Activated T-helper 9 cell treated with anti-CD3 and anti-CD28 coated beads, Interleukin-2, amount 50 U/mL, for 16 hours (primary cell): Measurements from ENCODE around the gene GABARAPL2.
"Not testable (repeated sequence)": the region's sequence is repeated elsewhere in the genome, so short reads cannot be mapped to it uniquely, and the experiment has no call there.

Source experiments
- DNase-seq: peaks from one replicate; pipeline ENCODE4 v3.0.0-alpha.2; 2020; ENCODE audit warnings: low read depth

GABARAPL2 gene

DNA sequence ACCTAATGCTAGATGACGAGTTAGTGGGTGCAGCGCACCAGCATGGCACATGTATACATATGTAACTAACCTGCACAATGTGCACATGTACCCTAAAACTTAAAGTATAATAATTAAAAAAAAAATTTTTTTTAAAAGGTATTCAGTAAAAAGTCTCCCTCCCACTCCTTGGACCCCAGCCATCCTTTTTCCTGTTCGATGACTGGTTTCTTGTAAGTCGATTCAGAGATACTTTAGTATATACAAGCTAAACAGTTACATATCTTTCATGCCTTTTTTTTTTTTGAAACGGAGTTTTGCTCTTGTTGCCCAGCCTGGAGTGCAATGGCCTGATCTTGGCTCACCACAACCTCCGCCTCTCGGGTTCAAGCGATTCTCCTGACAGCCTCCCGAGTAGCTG is 25.7 kb downstream of the GABARAPL2 start:
- DNase-seq = not testable (repeated sequence)

DNA sequence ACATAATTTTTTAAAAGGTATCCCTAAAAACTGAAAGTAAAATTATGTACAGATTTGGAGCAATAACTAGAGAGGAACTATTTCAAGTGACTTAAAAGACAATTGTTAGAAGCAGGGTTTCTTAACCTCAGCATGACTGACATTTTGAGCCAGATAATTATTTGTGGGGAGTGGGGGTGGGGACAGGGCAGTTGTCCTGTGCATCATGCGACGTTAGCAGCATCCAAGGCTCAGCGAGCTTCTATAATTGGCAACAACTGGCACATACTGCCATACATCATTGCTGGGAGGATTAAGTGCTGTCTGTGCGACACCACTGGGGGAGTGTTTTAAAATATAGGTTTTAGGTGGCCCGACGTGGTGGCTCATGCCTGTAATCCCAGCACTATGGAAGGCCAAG is 27.1 kb downstream of the GABARAPL2 start:
- DNase-seq = no peak

DNA sequence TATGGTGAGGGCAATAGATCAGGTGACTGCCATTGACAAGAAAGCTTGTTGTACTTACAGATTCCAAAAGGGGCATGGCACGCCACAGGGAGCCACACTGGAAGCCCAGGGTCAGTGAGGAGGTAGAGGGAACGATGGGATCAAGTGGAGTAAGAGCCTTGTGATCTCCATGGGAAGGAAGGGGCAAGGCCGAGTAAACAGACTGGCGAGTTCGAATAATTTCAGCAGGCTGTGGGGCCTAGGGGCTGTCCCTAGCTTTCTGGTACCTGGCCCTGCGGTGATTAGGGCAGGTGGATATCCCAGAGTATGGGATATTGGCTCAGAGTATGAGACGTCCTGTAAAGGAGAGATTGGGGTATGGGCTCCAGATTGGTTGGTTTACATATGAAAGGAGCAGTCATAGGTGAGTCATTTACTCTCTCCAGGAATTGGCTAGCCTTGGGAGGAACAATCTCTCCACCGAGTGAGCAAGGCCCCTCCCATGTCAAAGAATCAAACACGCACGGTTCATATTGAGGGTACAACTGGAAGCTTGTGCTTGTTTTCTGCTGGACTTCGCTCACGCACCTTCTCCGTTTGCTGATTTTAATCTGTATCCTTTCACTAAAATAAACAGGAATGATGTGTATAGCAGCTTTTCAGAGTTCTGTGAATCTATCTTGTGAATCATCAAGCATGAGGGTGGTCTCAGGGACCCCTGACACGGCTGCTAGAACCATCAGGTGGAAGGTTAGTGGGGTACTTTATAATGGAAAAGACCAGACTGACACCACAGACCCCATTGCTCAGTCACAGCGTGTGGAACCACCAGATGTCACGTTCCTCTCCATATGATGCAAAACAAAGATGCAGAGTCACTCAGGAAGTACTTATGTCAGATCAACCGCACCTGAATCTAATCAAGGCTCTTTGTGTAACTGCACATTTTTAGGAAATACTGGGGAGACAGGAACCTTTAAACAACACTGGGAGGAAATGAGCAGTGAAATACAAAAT is 27.9 kb downstream of the GABARAPL2 start:
- no peak for DNase-seq

DNA sequence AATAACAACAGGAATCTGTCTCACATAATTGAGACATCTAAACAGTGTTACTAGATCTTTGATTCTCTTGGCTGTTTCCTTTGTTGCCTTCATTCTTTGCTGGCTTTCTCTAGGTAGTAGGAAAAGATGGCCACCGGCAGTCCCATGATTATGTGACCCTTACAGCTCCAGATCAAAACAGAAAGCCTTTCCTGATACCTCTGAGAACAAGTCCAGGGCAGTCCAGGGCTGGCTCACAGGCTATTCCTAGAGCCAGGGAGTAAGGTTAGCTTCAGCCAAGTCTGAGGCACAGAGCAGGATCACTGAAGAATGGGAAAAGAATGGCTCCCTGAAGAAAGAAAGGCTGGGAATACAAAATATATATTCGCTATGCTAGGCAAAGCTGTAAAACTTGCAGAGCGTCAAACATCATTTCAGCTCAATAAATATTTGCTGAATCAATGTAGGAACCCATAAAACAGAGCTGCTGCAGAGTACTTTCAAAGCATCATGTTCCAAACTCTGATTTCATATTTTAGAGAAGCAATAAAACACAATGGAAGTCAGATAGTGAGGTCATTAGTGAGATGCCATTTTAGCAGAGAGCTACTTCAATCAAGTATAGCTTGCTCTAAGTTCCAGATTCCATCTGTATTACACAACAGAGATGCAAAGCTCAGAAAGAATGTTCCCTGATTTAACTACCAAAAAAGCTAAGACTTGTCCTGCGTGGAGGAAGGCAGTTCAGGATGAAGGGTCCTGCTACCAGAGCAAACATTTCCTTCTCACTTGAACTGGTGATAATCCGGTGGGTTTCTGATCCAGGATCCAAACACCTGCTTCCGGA is 33.5 kb downstream of the GABARAPL2 start:
- DNase-seq = no peak

DNA sequence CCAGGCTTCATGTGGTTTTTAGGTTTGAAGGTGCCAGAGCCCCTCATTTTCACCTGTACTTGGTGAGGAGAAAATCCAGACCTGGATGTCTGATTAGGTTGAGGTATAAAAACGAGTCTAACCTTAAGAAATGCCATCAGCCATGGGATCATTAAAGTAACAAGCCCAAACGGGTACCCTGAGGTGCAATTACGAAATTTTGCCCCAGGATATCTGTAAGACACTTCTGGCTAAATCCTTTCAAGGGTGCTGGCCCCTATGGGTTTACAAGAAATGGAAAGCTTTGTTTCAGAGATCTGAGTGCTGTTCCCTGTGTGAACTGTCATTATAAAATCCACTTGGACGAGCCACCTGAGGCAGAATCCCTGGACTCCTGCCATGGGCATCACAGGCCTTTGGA is 37.1 kb downstream of the GABARAPL2 start:
- DNase-seq = no peak

DNA sequence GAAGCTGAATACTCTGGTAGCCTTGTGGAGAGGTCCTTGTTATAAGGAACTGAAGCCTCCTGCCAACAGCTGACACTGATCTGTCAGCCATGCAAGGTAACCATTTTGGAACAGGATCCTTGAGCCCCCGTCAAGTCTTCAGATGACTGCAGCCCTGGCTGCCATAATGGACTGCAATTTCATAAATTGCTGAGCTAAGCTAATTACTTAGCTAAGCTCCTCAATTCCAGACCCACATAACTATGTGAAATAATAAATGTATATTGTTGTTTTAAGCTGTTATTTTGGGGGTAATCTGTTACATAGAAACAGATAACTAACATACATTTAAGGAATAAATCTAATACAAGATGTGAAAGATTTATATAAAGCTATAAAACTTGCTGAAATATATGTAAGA is 40.3 kb downstream of the GABARAPL2 start:
- DNase-seq = no peak

DNA sequence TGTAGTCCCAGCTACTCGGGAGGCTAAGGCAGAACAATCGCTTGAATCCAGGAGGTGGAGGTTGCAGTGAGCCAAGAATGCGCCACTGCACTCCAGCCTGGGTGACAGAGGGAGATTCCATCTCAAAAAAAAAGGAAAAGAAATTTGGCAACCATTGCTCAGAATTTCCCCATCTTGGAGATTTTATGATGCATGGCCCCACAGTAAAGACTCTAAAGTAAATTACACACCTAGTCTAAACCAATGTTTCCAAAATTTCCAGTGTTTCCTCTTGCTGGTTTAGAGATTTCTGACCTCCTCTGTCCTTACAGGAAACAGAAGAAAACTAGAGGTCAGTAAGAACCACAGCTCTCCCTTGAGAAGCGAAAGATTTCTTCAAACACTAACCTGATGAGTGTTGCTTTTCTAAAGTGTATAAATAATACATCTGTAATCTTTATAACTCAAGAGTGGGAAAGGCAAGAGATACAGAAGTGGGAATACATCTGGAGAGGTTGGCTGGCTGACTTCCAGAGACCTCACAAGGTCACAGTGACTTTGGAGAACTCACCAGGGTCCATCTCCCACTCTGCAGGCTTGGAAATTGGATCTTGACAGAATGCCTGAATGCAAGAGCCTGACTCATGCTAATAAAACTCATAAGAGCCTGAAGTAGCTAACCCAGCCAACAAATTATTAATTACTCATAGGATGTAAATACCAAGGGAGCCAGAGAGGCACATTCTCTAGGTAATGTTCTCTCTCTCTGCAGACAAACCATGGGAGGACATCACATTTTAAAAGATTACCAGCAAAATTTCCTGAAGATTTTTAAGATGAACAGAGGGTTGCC is 48.1 kb downstream of the GABARAPL2 start:
- no peak for DNase-seq

DNA sequence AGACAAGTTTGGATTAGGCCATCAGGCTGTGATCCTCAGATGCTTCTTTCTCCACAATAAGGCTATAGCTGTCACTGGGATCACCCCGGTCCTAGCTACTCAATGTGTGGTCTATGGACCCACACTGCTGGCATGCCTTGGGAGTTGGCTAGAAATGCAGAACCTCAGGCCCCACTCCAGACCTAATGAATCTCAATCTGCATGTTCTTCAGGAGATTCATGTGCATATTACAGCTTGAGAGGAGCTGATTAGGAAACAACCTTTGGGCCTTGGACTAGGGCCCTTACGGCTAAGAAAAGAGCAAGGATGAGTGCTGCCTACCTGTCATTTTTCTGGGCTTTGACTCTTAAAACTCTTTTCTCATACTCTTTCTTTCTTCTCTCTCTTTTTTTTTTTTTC is 49.4 kb downstream of the GABARAPL2 start:
- no peak for DNase-seq

DNA sequence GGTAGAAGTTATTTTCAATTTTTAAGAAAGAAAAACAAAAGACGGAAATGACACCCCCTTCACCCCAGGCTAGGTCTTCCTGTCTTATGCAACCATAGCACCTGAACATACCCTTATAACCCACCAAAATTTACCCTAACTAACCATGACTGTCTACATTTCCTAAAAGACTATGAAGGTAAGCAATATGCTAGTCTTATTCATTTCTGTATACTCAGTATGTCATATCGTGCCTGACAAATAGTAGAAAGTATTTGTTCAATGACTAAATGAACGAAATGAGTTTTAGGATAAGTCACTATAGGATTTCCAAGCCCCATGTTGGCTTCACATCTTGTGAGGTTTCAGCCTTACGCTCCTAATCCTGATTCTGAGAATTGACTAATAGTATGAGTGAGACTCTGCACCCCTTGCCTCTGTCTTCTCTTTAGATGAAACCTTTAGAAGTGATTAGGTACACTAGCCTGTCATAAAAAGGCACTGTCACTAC is 50.4 kb downstream of the GABARAPL2 start:
- DNase-seq = no peak

DNA sequence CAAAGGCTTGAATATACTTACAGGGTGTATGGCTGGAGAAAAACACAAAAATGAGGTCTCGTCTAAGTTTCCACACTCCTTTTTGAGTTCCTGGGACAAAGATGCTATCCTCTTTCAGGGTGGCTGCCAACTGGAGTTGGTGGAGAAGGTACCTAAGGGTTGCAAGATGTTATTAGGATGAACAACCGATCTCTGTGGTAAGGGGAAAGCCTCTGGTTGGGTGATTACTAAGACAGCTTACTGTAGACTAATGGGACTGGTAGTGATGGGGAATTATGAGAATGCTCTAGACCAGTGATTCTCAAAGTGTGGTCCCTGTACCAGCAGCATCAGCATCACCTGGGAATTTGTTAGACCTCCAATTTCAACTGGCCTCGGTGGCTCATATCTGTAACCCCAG is 50.9 kb downstream of the GABARAPL2 start:
- DNase-seq = no peak

DNA sequence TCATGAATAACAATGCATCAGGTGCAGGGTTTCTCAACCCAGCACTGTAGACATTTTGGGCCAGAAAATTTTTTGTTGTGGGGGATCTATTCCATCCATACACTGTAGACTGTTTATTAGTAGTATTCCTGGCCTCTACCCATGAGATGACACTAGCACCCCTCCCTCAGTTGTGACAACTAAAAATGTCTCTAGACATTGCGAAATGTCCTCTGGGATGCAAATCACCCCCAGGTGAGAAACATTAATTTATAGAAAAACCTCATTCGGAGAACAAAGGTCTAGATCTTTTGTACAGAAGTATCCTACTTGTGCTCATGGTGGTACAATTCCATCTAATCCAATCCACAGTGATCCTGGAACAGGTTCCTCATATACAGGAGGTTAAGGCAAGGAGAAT is 52.6 kb downstream of the GABARAPL2 start:
- DNase-seq = no peak

DNA sequence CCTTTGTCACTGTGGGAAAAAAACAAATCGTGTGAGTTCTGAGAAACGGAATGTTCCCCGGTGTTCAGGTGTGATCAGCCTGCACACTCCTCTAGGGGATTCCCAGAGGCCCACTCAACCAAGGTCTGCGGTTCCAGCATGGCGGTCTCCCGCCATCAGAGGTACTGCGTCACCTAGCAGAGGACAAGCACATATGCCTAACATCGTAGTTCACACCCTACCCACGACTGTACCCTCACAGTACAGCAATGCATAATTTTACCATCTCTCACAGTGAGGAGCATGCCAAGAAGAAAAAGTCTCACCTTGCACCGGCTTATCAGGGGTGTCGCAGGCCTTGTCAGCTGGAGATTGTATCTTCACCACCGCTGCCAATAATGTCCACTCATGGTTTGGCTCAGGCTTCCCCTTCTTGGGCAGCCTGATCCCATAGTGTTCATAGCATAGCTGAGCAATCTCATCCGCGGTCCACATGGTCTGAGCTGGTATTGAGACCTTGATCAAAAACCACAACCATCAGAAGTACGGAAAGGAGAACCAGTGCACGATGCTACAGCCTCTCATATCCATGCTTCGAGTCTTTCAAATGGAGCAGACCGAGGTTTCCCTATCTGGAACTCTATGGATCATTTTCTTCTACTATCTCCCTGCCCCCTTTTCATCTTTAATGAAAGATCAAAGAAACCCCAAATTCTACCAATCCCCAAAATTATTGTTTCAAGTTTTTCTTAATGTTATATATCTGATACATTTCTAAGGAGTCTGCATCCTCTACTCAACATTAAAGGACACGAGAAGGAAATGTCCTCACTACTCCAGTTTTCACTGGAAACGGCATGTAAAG is 54.4 kb downstream of the GABARAPL2 start:
- DNase-seq = peak; percentile 48

DNA sequence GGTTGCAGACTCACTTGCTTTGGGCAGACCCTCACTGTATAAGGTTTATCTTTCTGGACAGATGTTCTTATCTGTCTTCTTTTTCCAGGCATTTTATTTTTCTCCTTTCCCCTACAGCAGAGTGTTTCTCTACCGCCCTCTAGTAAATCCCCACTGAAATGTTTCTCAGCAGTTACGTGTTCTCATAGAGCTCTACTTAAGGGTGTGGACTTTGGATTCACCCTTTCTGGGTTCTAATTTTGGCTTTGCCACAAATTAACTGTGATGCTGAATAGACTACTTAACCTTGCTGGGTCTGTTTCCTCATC is 54.9 kb downstream of the GABARAPL2 start:
- no peak for DNase-seq

DNA sequence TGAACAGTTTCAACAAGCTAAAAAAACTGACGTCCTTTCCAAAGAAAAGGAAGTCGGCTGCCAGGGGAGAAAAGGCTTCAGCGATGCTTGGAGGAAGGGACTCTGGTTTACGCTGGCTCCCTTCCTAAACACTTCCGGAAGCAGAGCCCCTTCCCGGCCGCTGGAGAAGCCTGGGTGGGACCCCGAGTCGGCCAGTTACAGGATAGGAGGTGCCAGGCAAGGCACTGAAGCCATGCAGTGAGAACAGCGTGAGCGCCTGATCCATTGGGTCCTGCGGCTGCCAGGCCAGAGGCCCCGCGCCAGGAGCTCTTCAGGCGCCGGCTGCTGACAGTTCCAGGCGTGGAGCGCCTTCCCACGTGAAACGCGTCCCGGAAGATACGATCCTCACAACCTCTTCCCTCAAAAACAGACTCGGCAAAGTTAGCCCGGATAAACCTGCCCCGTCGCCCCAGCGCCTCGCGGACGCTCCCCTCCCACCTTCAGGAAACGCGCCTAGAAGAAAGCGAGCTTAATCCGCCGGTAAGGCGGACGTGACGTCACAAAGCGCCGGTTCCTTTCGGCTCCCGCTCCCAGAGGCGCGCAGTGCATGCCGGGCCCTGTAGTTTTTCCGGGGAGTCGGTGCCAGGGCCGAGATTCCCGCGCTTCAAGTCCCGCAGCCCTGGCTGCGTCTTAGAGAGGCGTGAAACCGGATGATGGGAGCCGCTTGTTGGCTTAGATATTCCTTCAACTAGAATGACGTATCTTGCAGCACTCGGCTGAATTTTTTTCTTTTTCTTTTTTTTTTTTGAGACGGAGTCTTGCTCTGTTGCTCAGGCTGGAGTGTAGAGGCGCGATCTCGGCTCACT is 56.8 kb downstream of the GABARAPL2 start, which contains the start of gene ADAT1:
ADAT1 (minus strand) TSS at position 521 of the 845 bp plus-strand sequence. CDS start 2,482 bp downstream, outside the sequence.
- peak; percentile 97 for DNase-seq

DNA sequence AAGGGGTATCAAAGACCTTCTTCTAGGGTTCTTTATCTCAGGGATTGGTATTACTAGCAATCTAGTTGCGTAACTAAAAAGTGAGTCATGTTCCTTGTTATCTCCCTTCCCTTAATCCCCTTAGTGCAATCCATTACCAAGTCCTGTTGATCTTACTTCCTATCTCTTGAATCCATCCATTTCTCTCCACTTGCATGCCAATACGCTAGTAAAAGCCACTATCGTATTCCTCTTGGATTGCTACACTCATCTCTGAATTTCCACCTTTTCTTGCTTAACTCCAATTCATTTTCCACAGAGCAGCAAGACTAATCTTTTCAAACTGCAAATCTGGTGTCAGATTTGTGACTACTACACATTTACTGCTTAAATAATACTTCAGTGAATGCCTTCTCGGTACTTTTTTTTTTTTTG is 58.7 kb downstream of the GABARAPL2 start:
- no peak for DNase-seq

DNA sequence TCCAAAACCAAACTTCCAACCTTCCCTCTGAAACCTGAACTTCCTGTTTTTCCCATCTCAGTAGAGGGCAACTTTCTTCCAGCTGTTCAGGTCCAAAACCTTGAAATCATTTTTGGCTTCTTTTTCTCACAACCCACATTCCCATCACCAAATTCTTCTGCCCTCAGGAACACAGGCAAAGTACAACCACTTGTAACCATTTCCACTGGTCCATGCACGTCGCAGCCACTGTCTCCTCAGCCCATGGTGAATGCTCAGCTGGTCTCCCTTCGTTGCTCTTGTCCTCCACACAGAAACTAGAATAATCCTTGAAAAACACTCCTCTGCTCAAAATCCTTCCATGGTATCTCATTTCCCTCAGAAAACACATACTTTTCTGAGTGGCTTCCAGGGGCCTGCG is 60.6 kb downstream of the GABARAPL2 start:
- DNase-seq = no peak
